ENCODE data around the gene AGBL3.

Gene AGBL3

DNA sequence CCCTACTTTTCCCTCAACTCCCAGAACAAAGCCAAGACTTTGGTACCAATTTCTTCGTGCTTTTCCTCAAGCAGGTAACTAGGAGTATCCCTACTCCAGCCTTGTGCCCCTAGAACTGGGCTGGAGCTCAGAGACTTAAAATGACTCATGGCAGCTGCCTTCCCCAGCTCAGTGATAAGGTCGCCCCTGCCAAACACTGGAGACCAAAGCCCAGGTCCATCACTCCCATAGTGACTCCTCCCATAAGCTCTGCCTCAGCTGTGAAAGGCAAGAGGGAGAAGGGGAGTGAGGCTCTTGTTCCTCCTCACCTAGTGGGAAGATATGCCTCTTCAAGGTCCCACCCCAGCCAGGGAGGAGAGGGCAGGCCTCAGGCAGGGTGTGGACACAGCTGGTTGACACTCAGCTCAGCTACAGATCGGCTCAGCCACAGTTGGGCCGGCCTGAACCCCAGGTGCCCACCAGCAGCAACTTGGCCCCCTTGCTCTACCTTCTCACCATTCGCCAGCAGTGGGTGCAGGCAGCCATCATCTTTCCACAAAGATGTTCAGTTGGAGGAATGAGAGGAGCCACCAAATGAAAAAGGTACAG, 198.0 kb downstream of the AGBL3 start:
- Histone ChIP-seq H3K4me1 (ENCODE audit: insufficient read depth, low read length) (no peaks in the 10 kb centered on the region), H3K27me3 (ENCODE audit: insufficient read depth, low read length) (no peaks in the 10 kb centered on the region), H3K36me3 (ENCODE audit: insufficient read depth, low read depth, low read length) (peaks cover 34% of the 10 kb centered on the region), H3K4me3 (ENCODE audit: low read length) (no peak overlapping the region), H3K9ac (ENCODE audit: low read depth, low read length) (no peak overlapping the region), H3K27ac (ENCODE audit: low read length) (no peak overlapping the region), H3K9me3 (ENCODE audit: insufficient read depth, low read depth, low read length) (peaks cover 41% of the 10 kb centered on the region)
